HEK293 (cell line): ENCODE results near the gene METRNL.

Experiments used
- ELK4 ChIP-seq: IDR thresholded peaks from 2 replicates; pipeline ENCODE4 v1.6.1; 2011; ENCODE audit warnings: mild to moderate bottlenecking, low read depth, low read length, borderline replicate concordance
- PRDM10 ChIP-seq: fragments of 450-650 bp; formaldehyde crosslinking; IDR thresholded peaks from 2 replicates; pipeline ENCODE4 v1.5.1; 2016; ENCODE audit warnings: missing biosample characterization, missing genetic modification characterization
- SALL2 ChIP-seq: fragments of 450-650 bp; formaldehyde crosslinking; IDR thresholded peaks from 2 replicates; pipeline ENCODE4 v1.5.0; 2017; ENCODE audit warnings: missing biosample characterization, mild to moderate bottlenecking, missing genetic modification characterization, borderline replicate concordance
- SCRT2 ChIP-seq: fragments of 450-650 bp; formaldehyde crosslinking; IDR thresholded peaks from 2 replicates; pipeline ENCODE4 v1.5.1; 2016; ENCODE audit warnings: missing biosample characterization, missing genetic modification characterization
- YY1 ChIP-seq: fragments of 450-650 bp; formaldehyde crosslinking; IDR thresholded peaks from 2 replicates; pipeline ENCODE4 v1.5.1; 2018; ENCODE audit warnings: missing biosample characterization, missing genetic modification characterization
- ZFP41 ChIP-seq: fragments of 450-650 bp; formaldehyde crosslinking; IDR thresholded peaks from 2 replicates; pipeline ENCODE4 v1.5.1; 2016; ENCODE audit warnings: missing biosample characterization, missing genetic modification characterization, borderline replicate concordance
- ZNF18 ChIP-seq: fragments of 450-650 bp; formaldehyde crosslinking; IDR thresholded peaks from 2 replicates; pipeline ENCODE4 v1.5.1; 2016; ENCODE audit warnings: missing biosample characterization, missing genetic modification characterization
- ZNF24 ChIP-seq: fragments of 450-650 bp; formaldehyde crosslinking; IDR thresholded peaks from 2 replicates; pipeline ENCODE4 v1.5.1; 2016; ENCODE audit warnings: missing biosample characterization, missing genetic modification characterization
- ZNF311 ChIP-seq: fragments of 450-650 bp; formaldehyde crosslinking; IDR thresholded peaks from 2 replicates; pipeline ENCODE4 v1.5.1; 2017; ENCODE audit warnings: missing biosample characterization, missing genetic modification characterization, borderline replicate concordance
- ZNF580 ChIP-seq: fragments of 450-650 bp; formaldehyde crosslinking; IDR thresholded peaks from 2 replicates; pipeline ENCODE4 v1.5.1; 2016; ENCODE audit warnings: missing biosample characterization, missing genetic modification characterization
- ZNF585B ChIP-seq: fragments of 450-650 bp; formaldehyde crosslinking; IDR thresholded peaks from 2 replicates; pipeline ENCODE4 v1.5.1; 2016; ENCODE audit warnings: missing biosample characterization, missing genetic modification characterization
- TF ChIP-seq, protein P1 (sequence below): fragments of 450-650 bp; formaldehyde crosslinking; IDR thresholded peaks from 2 replicates; pipeline ENCODE4 v1.5.1; 2016; ENCODE audit warnings: missing biosample characterization, missing genetic modification characterization

DNA sequence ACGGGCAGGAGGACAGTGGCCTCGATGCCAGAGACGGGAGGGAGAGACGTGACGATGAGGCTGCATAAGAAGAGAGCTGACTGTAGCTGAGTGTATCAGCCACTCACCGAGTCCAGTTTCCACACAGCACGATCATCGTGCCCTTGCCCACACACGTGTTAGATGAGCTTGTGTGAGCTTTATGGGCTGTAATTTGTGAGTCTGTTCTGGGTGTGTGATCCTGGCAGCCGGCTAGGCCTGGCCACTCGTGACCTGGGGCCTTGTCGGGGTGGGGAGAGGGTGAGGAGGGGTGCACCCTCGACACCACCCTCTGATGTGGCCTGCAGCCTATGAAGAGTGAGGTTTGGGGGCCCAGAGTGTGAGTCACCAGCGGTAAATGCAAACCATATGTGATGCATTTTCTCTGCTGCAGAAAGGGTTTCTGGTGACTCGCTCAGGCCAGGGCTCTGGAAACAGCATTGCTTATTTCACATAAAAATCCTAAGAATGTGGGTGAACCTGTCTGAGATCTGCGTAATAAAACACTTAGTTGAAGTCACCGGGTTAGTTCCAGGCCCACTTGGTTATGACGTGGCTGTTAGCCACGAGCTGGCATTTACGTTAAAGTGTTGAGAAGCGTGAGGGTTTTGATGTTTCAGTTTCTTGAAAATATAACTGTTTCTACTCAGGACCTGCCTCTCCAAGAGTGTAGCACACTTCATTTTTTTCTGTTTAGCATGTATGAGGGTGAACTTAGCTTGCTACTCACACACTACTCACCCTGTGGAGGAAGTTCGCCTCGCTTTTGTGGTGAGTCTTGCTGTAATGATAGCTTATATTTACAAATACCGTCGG, 4.2 kb downstream of the METRNL start:
- TF ChIP-seq YY1 (tag by site-specific recombination) (no peak), ZFP41 (tag by site-specific recombination) (no peak), ZNF585B (tag by site-specific recombination) (no peak), ZNF18 (no peak), ZNF311 (no peak), PRDM10 (tag by site-specific recombination) (no peak), SCRT2 (no peak), SALL2 (no peak), ELK4 (no peak), ZNF580 (tag by site-specific recombination) (no peak), ZNF24 (tag by site-specific recombination) (no peak)
- TF ChIP-seq, protein P1, sequence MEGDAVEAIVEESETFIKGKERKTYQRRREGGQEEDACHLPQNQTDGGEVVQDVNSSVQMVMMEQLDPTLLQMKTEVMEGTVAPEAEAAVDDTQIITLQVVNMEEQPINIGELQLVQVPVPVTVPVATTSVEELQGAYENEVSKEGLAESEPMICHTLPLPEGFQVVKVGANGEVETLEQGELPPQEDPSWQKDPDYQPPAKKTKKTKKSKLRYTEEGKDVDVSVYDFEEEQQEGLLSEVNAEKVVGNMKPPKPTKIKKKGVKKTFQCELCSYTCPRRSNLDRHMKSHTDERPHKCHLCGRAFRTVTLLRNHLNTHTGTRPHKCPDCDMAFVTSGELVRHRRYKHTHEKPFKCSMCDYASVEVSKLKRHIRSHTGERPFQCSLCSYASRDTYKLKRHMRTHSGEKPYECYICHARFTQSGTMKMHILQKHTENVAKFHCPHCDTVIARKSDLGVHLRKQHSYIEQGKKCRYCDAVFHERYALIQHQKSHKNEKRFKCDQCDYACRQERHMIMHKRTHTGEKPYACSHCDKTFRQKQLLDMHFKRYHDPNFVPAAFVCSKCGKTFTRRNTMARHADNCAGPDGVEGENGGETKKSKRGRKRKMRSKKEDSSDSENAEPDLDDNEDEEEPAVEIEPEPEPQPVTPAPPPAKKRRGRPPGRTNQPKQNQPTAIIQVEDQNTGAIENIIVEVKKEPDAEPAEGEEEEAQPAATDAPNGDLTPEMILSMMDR (tag by site-specific recombination) = no peak
